Osteocyte (in vitro differentiated cells): Measurements from ENCODE around the gene DGUOK. TPM values are rescaled to one million over a fixed set of nuclear protein-coding genes. Genes with fewer than 3 reads are reported as not detected.

Source experiments
- DNase-seq: peaks from one replicate; pipeline ENCODE4 v3.0.0; 2021; ENCODE audit warnings: mixed read lengths; ENCODE audit not compliant: unreplicated experiment; ENCODE audit errors: extremely low spot score
- H3K27ac Mint-ChIP-seq: one replicate; pipeline ENCODE4 v1.8.0; 2021; ENCODE audit warnings: mild to moderate bottlenecking, mixed read lengths; ENCODE audit not compliant: unreplicated experiment
- H3K27me3 Mint-ChIP-seq: one replicate; pipeline ENCODE4 v1.8.0; 2021; ENCODE audit warnings: mixed read lengths; ENCODE audit not compliant: unreplicated experiment
- H3K36me3 Mint-ChIP-seq: one replicate; pipeline ENCODE4 v1.8.0; 2021; ENCODE audit warnings: mixed read lengths; ENCODE audit not compliant: unreplicated experiment
- H3K4me1 Mint-ChIP-seq: one replicate; pipeline ENCODE4 v1.8.0; 2021; ENCODE audit warnings: mixed read lengths; ENCODE audit not compliant: unreplicated experiment
- H3K4me3 Mint-ChIP-seq: one replicate; pipeline ENCODE4 v1.8.0; 2021; ENCODE audit warnings: mild to moderate bottlenecking, moderate library complexity, mixed read lengths; ENCODE audit not compliant: unreplicated experiment
- H3K9me3 Mint-ChIP-seq: one replicate; pipeline ENCODE4 v1.8.0; 2021; ENCODE audit warnings: mixed read lengths; ENCODE audit not compliant: unreplicated experiment
- total RNA-seq: library from RNA; stranded (reverse); gene quantifications from 2 replicates; pipeline ENCODE4 v1.2.1, GENCODE V29; 2021
- TF ChIP-seq, protein P1 (sequence below): fragments of 200-600 bp; sonication (generic); IDR thresholded peaks from 2 replicates; pipeline ENCODE4 v1.5.0; 2021; ENCODE audit warnings: antibody characterized with exemption, mild to moderate bottlenecking, moderate library complexity

Gene DGUOK
- total RNA-seq, 1 donor from 2014 or later = 63.9 TPM

DNA sequence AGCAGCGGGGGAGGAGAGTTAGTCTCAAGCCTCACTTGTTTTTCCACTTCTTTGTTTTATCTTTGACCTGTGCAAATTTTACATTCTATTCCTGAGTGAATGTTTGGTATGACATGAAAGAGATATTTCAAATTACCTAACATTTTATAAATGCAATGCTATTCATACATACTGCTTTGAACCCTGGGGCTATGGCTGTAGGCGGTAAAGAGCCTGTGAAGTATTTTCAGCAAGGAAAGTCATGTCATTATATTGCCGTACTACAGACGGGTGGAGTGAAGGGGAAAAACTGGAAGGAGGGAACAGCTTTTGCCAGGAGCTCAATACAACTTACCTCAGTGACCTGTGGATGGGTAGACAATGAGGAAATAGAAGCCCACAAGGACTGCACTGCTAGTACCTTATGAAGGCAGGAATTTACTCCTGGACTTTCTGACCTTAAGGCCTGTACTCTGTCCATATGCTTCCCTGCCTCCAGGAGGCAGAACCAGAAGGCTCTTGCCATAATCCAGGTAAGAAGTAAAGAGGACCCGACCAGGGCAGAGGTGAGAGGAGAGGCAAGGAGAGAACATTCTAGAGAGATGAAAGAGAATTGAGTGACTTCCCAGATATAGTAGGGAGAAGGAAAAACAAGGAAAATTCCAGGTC, 29.7 kb downstream of the DGUOK start:
- TF ChIP-seq, protein P1, sequence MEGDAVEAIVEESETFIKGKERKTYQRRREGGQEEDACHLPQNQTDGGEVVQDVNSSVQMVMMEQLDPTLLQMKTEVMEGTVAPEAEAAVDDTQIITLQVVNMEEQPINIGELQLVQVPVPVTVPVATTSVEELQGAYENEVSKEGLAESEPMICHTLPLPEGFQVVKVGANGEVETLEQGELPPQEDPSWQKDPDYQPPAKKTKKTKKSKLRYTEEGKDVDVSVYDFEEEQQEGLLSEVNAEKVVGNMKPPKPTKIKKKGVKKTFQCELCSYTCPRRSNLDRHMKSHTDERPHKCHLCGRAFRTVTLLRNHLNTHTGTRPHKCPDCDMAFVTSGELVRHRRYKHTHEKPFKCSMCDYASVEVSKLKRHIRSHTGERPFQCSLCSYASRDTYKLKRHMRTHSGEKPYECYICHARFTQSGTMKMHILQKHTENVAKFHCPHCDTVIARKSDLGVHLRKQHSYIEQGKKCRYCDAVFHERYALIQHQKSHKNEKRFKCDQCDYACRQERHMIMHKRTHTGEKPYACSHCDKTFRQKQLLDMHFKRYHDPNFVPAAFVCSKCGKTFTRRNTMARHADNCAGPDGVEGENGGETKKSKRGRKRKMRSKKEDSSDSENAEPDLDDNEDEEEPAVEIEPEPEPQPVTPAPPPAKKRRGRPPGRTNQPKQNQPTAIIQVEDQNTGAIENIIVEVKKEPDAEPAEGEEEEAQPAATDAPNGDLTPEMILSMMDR = no peak
- peaks cover 70% of the 10 kb centered on the region for H3K36me3 Mint-ChIP-seq
- no peak overlapping the region for H3K4me3 Mint-ChIP-seq
- no peak for DNase-seq
- H3K4me1 Mint-ChIP-seq = peaks cover 2% of the 10 kb centered on the region
- H3K27me3 Mint-ChIP-seq = no peaks in the 10 kb centered on the region
- H3K27ac Mint-ChIP-seq = no peak overlapping the region
- no peaks in the 10 kb centered on the region for H3K9me3 Mint-ChIP-seq

DNA sequence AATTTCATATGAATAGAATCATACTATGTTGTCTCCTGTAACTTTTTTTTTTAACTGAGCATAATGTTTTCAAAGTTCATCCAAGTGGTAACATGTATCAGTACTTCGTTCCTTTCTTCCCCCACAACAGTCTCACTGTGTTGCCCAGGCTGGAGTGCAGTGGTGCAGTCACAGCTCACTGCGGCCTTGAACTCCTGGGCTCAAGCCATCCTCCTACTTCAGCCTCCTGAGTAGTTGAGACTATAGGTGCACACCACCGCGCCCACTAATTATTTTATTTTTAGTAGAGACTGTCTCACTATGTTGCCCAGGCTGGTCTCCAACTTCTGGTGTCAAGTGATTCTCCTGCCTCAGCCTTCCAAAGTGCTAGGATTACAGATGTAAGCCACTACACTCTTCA, 34.6 kb downstream of the DGUOK start:
- Mint-ChIP-seq H3K9me3 (peaks cover 7% of the 10 kb centered on the region), H3K27ac (no peak overlapping the region), H3K36me3 (peaks cover 46% of the 10 kb centered on the region), H3K27me3 (no peaks in the 10 kb centered on the region), H3K4me1 (no peaks in the 10 kb centered on the region), H3K4me3 (no peak overlapping the region)
- TF ChIP-seq, protein P1 = no peak
- DNase-seq = no peak

- TF ChIP-seq, protein P1 = no peak
- Mint-ChIP-seq H3K9me3 (peaks cover 7% of the 10 kb centered on the region), H3K4me3 (no peak overlapping the region), H3K4me1 (no peaks in the 10 kb centered on the region), H3K27ac (no peak overlapping the region), H3K36me3 (peaks cover 38% of the 10 kb centered on the region), H3K27me3 (no peaks in the 10 kb centered on the region)
- no peak for DNase-seq
Measured at GRCh38 chr2:73961823-73962615, 35.3 kb downstream of the DGUOK start.

DNA sequence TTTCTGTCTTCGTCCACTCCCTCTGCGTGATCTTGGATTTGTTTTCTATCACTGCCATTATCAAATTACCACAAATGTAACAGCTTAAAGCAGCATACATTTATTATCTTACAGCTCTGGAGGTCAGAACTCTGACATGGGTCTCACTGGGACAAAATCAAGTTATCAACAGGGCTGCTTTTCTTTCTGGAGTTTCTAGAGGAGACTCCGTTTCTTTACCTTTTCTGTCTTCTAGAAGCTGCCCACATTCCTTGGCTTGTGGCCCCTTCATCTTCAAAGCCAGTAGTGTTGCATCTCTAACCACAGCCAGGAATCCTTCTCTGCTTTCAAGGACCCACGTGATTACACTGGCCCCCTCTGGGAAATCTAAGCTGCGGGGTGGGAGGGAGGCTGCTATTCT, 36.1 kb downstream of the DGUOK start:
- Mint-ChIP-seq H3K27me3 (no peaks in the 10 kb centered on the region), H3K9me3 (peaks cover 7% of the 10 kb centered on the region), H3K36me3 (peaks cover 34% of the 10 kb centered on the region), H3K27ac (no peak overlapping the region), H3K4me3 (no peak overlapping the region), H3K4me1 (no peaks in the 10 kb centered on the region)
- TF ChIP-seq, protein P1 = no peak
- DNase-seq = no peak

DNA sequence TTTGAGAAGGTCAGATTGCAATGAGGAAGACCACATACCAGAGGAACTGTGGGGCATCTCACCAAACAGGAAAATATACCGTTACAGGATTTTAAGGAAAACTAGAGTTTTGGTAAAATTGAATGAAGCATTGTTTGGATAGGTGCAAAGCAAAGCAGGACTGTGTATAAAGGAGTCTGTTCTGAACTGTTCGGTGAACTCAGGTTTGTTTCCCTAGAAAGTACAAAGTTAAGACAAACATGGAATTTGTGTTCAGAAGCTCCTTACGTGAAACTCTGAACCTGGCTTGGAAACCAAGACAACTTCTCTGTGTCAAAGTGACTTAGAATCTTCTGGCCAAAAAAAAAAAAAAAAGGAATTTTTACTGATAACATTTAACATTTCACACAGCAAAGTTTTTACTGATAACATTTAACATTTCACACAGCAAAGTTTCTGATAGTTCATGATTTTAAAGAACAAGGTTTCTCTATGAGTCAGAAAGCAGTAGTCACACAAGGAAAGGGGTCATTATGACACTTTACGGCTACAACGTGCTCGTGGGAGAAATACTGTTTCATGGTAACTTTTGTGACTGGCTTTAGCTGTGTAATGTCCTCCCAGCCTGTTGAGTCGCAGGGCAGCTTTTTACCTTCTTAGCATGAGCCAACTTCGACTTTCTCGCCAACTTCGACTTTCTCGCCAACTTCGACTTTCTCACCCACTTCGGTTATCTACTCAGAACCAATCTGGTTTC, 36.9 kb downstream of the DGUOK start:
- no peaks in the 10 kb centered on the region for H3K4me1 Mint-ChIP-seq
- TF ChIP-seq, protein P1 = no peak
- peaks cover 26% of the 10 kb centered on the region for H3K36me3 Mint-ChIP-seq
- H3K27me3 Mint-ChIP-seq = no peaks in the 10 kb centered on the region
- DNase-seq = no peak
- H3K9me3 Mint-ChIP-seq = peaks cover 7% of the 10 kb centered on the region
- H3K27ac Mint-ChIP-seq = no peak overlapping the region
- H3K4me3 Mint-ChIP-seq = no peak overlapping the region
